ENCODE results near the gene SENP2. TPM values are rescaled to one million over a fixed set of nuclear protein-coding genes. Genes with fewer than 3 reads are reported as not detected.
"Not testable (repeated sequence)": the region's sequence is repeated elsewhere in the genome, so short reads cannot be mapped to it uniquely, and the experiment has no call there.

Gene SENP2
- total RNA-seq, 1 experiment from 2014 or later = 36.1 TPM

- Histone ChIP-seq H3K9me3 (ENCODE audit: control insufficient read depth in 1 of 2, insufficient read depth in 1 of 2, low read depth in 1 of 2, low read length in 2 of 2) (no peaks in the 10 kb centered on the region), H3K79me2 (ENCODE audit: insufficient read depth, low read length) (no peaks in the 10 kb centered on the region), H3K9me2 (ENCODE audit: insufficient read depth) (no peaks in the 10 kb centered on the region), H3K4me1 (ENCODE audit: control insufficient read depth in 1 of 2, insufficient read depth in 2 of 2, low read length in 2 of 2) (no peaks in the 10 kb centered on the region), H2AFZ (ENCODE audit: low read depth, low read length, poor library complexity, severe bottlenecking) (no peak overlapping the region), H3K9ac (ENCODE audit: low read length) (no peak overlapping the region), H3K27ac (ENCODE audit: low read depth, low read length) (no peak overlapping the region), H3K36me3 (ENCODE audit: control insufficient read depth in 1 of 2, insufficient read depth in 2 of 2, low read length in 2 of 2) (peaks cover 0 to 2% of the 10 kb centered on the region in 2 experiments; a peak in 1 of 4 replicates), H4K20me1 (ENCODE audit: insufficient read depth) (no peaks in the 10 kb centered on the region), H3K27me3 (ENCODE audit: insufficient read depth, low read length) (no peaks in the 10 kb centered on the region), H3K4me3 (replicated peaks in 1 of 2; ENCODE audit: low read depth in 1 of 2, low read length in 2 of 2) (no peak overlapping the region), H3K4me2 (ENCODE audit: low read length) (no peak overlapping the region)
- DNase-seq (ENCODE audit: low read depth, low spot score) (no peak), ATAC-seq (no peak)
- intact Hi-C loops (cut with micrococcal nuclease) = no loop called here
- RAD21 ChIA-PET (ENCODE audit: low non-redundant PET in 1 of 2, low total read pairs in 2 of 2, uncharacterized antibody in 2 of 2, unreplicated experiment in 2 of 2) = no interaction called here
- BruUV-seq (replicated peaks) = no TSS peak
- POLR2A ChIA-PET = no interaction called here
- CTCF ChIA-PET = no interaction called here
- TF ChIP-seq EZH2phosphoT487 (IDR thresholded peaks at IDR 0.05; ENCODE audit: borderline replicate concordance) (no peak), EZH2 (IDR thresholded peaks at IDR 0.05) (no peak), POLR2A (IDR thresholded peaks at IDR 0.05; ENCODE audit: borderline replicate concordance, extremely low read depth, insufficient read depth, insufficient read length) (no peak), FOSL1 (IDR thresholded peaks at IDR 0.05; ENCODE audit: low read depth) (no peak)
- TF ChIP-seq, protein P1, sequence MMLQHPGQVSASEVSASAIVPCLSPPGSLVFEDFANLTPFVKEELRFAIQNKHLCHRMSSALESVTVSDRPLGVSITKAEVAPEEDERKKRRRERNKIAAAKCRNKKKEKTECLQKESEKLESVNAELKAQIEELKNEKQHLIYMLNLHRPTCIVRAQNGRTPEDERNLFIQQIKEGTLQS (IDR thresholded peaks at IDR 0.05) = no peak
Measured at GRCh38 chr3:185632996-185633395, 46.9 kb downstream of the SENP2 start.

- no peaks in the 10 kb centered on the region for H3K4me1 ChIP-seq (ENCODE audit: control insufficient read depth in 1 of 2, insufficient read depth in 2 of 2, low read length in 2 of 2)
- POLR2A ChIA-PET = no interaction called here
Measured at GRCh38 chr3:185637388-185637787, 51.3 kb downstream of the SENP2 start.

GRCh38 chr3:185638651-185639050 is 52.6 kb downstream of the SENP2 start:
- RAD21 ChIA-PET (ENCODE audit: low non-redundant PET in 1 of 2, low total read pairs in 2 of 2, uncharacterized antibody in 2 of 2, unreplicated experiment in 2 of 2) = interaction anchor here in 1 of 2 experiments (0.7 kb wide), 1 partner anchor 21 kb away, joined by 4 read pairs; no protein-coding TSS in a partner anchor
- H3K9me2 ChIP-seq (ENCODE audit: insufficient read depth); H3K4me1 ChIP-seq (ENCODE audit: control insufficient read depth in 1 of 2, insufficient read depth in 2 of 2, low read length in 2 of 2); H3K4me2 ChIP-seq (ENCODE audit: low read length); POLR2A ChIA-PET; H3K27me3 ChIP-seq (ENCODE audit: insufficient read depth, low read length); H2AFZ ChIP-seq (ENCODE audit: low read depth, low read length, poor library complexity, severe bottlenecking); CTCF ChIA-PET; intact Hi-C loops (cut with micrococcal nuclease); H3K27ac ChIP-seq (ENCODE audit: low read depth, low read length); H3K36me3 ChIP-seq (ENCODE audit: control insufficient read depth in 1 of 2, insufficient read depth in 2 of 2, low read length in 2 of 2); H3K4me3 ChIP-seq (replicated peaks in 1 of 2; ENCODE audit: low read depth in 1 of 2, low read length in 2 of 2); BruUV-seq (replicated peaks); DNase-seq (ENCODE audit: low read depth, low spot score); H3K79me2 ChIP-seq (ENCODE audit: insufficient read depth, low read length); ATAC-seq; H3K9me3 ChIP-seq (ENCODE audit: control insufficient read depth in 1 of 2, insufficient read depth in 1 of 2, low read depth in 1 of 2, low read length in 2 of 2); H3K9ac ChIP-seq (ENCODE audit: low read length); H4K20me1 ChIP-seq (ENCODE audit: insufficient read depth): not testable (repeated sequence)

More at GRCh38 chr3:185637388-185637787, 51.3 kb downstream of the SENP2 start:
- TF ChIP-seq EGR1 (IDR thresholded peaks at IDR 0.05; ENCODE audit: low read depth) (no peak), POLR2AphosphoS5 (IDR thresholded peaks at IDR 0.05; ENCODE audit: low read depth, low read length) (peak; percentile 46; the same call in 1 of the 2 replicates), EZH2 (IDR thresholded peaks at IDR 0.05) (no peak)
- H3K79me2 ChIP-seq (ENCODE audit: insufficient read depth, low read length) = no peaks in the 10 kb centered on the region
- no peak overlapping the region for H3K27ac ChIP-seq (ENCODE audit: low read depth, low read length)
- ATAC-seq = peak; percentile 24; the same call in 1 of the 2 replicates
- no peak overlapping the region for H3K4me2 ChIP-seq (ENCODE audit: low read length)
- H3K9me2 ChIP-seq (ENCODE audit: insufficient read depth) = no peaks in the 10 kb centered on the region
- H4K20me1 ChIP-seq (ENCODE audit: insufficient read depth) = no peaks in the 10 kb centered on the region
- no peak overlapping the region for H3K9ac ChIP-seq (ENCODE audit: low read length)
- intact Hi-C loops (cut with micrococcal nuclease) = no loop called here
- ChIA-PET CTCF (no interaction called here), RAD21 (ENCODE audit: low non-redundant PET in 1 of 2, low total read pairs in 2 of 2, uncharacterized antibody in 2 of 2, unreplicated experiment in 2 of 2) (no interaction called here)
- H3K27me3 ChIP-seq (ENCODE audit: insufficient read depth, low read length) = no peaks in the 10 kb centered on the region
- no peaks in the 10 kb centered on the region for H3K9me3 ChIP-seq (ENCODE audit: control insufficient read depth in 1 of 2, insufficient read depth in 1 of 2, low read depth in 1 of 2, low read length in 2 of 2)
- H3K4me3 ChIP-seq (replicated peaks in 1 of 2; ENCODE audit: low read depth in 1 of 2, low read length in 2 of 2) = no peak overlapping the region
- no peak for DNase-seq (ENCODE audit: low read depth, low spot score)
- no peaks in the 10 kb centered on the region for H3K36me3 ChIP-seq (ENCODE audit: control insufficient read depth in 1 of 2, insufficient read depth in 2 of 2, low read length in 2 of 2)
- H2AFZ ChIP-seq (ENCODE audit: low read depth, low read length, poor library complexity, severe bottlenecking) = no peak overlapping the region
- BruUV-seq (replicated peaks) = TSS peak; percentile 15
